Heart left ventricle (tissue), 16 donors: ENCODE results near the gene TAC3. TPM values are rescaled to one million over a fixed set of nuclear protein-coding genes. Genes with fewer than 3 reads are reported as not detected.

Experiments
- ATAC-seq, 4 donors: fragments of 200-7000 bp; cut with Tn5 transposase; one replicate each; pipeline ENCODE4 v1.9.1; 2020 to 2022; ENCODE audit warnings: moderate library complexity in 4 of 4, mild to moderate bottlenecking in 3 of 4, moderate number of reproducible peaks in 1 of 4
- DNase-seq, 5 donors: peaks; one replicate each; pipeline ENCODE4 v3.0.0-alpha.2; 2020
- H3K27ac ChIP-seq, 12 donors: fragments of 200-600 bp; sonication (generic) in 4 of 12; one replicate each; pipeline versions ENCODE4 v1.5.0 to v1.8.0; 2016 to 2022; ENCODE audit warnings: mild to moderate bottlenecking in 2 of 12
- H3K27me3 ChIP-seq, 9 donors: fragments of 200-600 bp; sonication (generic) in 2 of 9; one replicate each; pipeline versions ENCODE4 v1.5.1 to v1.8.0; 2016 to 2022; ENCODE audit warnings: mild to moderate bottlenecking in 3 of 9
- H3K36me3 ChIP-seq, 9 donors: fragments of 200-600 bp; sonication (generic) in 2 of 9; one replicate each; pipeline versions ENCODE4 v1.5.0 to v1.8.0; 2018 to 2022; ENCODE audit warnings: mild to moderate bottlenecking in 2 of 9
- H3K4me1 ChIP-seq, 12 donors: fragments of 200-600 bp; sonication (generic) in 4 of 12; one replicate each; pipeline versions ENCODE4 v1.5.0 to v1.8.0; 2016 to 2022; ENCODE audit warnings: mild to moderate bottlenecking in 3 of 12
- H3K4me3 ChIP-seq, 12 donors: fragments of 200-600 bp; sonication (generic) in 4 of 12; one replicate each; pipeline versions ENCODE4 v1.5.0 to v1.8.0; 2017 to 2022; ENCODE audit warnings: mild to moderate bottlenecking in 9 of 12, moderate library complexity in 4 of 12
- H3K9me3 ChIP-seq, 12 donors: fragments of 200-600 bp; sonication (generic) in 4 of 12; one replicate each; pipeline versions ENCODE4 v1.5.0 to v1.8.0; 2016 to 2022; ENCODE audit warnings: mild to moderate bottlenecking in 1 of 12
- POLR2A ChIP-seq, 2 donors: fragments of 450-650 bp; IDR thresholded peaks; one replicate each; pipeline ENCODE4 v1.6.1; 2017; ENCODE audit warnings: antibody characterized with exemption in 2 of 2, mild to moderate bottlenecking in 2 of 2, moderate library complexity in 2 of 2
- WGBS, 4 donors: extraction: QIAGEN DNeasy Blood & Tissue Kit in 2 of 4; methylation state at CpG; one replicate each; pipeline versions ENCODE4 v1.1.5 to v1.1.7; 2013 to 2018; 5-methylcytosine and 5-hydroxymethylcytosine counted together
- intact Hi-C, 10 donors: fragments of 100-400 bp; cut with DNase I; formaldehyde crosslinking; loops; one replicate each; pipeline versions ENCODE4 v1.11.1 to v1.14.2; 2022
- polyA plus RNA-seq, 2 donors: library from polyadenylated mRNA; stranded (reverse); fragments of 200-250 nt; gene quantifications; one replicate each; pipeline ENCODE4 v1.2.3, GENCODE V29; 2013
- total RNA-seq, 9 donors: library from RNA; depleted of rRNA in 2 of 9; stranded (reverse); fragments of >200 nt in 2 of 9; fragmentation: NEBNext Ultra II Directional in 3 of 9; extraction: Animal tissue kit (Norgen Biotek cat#: 25700) in 3 of 9; gene quantifications; one replicate each; pipeline versions ENCODE4 v1.1.0 to v1.2.4, GENCODE V29; 2016 to 2023
- TF ChIP-seq, protein P1 (sequence below), 12 donors: fragments of 200-600 bp; sonication (generic) in 4 of 12; IDR thresholded peaks; one replicate each; pipeline versions ENCODE4 v1.5.0 to v1.8.0; 2018 to 2022; ENCODE audit warnings: antibody characterized with exemption in 12 of 12, mild to moderate bottlenecking in 5 of 12
- donor health status: ischemic (EF 13 %, LVEDD 7.1; RV severe dilation, severe dysfunction).
- donor health status: healthy with polysubstance abuse.
- donor health status: DM: no; HTN: yes; CAD: no.
- donor health status: DM: no; HTN: no; CAD: no.
- donor health status: ischemic (EF 25% LVEDD 6.9; RV normal size, moderate dysfunction).
- donor health status: ischemic (EF 25% LVEDD 5.7; RV mildly dilated, moderate dysfunction).
- donor health status: healthy.
- donor health status: DM: yes; HTN: yes; CAD: no.
- donor health status: ischemic (EF 35%, LVEDD 5.7; RV mildly dilated, moderate dysfunction).
- donor health status: nonischemic (EF 11% LVEDD 7.7; RV severe dilation, severe dysfunction).
- donor health status: DM: yes; HTN: yes; CAD: no.
- donor health status: PGD.
- donor health status: ischemic (EF 29% LVEDD 5.4; RV normal size, mild dysfunction).
- donor health status: nonischemic (EF 23%, LVEDD 6.1; RV moderate dilation, normal function).

Gene TAC3
- total and polyA plus RNA-seq, 11 donors, result not detected

DNA sequence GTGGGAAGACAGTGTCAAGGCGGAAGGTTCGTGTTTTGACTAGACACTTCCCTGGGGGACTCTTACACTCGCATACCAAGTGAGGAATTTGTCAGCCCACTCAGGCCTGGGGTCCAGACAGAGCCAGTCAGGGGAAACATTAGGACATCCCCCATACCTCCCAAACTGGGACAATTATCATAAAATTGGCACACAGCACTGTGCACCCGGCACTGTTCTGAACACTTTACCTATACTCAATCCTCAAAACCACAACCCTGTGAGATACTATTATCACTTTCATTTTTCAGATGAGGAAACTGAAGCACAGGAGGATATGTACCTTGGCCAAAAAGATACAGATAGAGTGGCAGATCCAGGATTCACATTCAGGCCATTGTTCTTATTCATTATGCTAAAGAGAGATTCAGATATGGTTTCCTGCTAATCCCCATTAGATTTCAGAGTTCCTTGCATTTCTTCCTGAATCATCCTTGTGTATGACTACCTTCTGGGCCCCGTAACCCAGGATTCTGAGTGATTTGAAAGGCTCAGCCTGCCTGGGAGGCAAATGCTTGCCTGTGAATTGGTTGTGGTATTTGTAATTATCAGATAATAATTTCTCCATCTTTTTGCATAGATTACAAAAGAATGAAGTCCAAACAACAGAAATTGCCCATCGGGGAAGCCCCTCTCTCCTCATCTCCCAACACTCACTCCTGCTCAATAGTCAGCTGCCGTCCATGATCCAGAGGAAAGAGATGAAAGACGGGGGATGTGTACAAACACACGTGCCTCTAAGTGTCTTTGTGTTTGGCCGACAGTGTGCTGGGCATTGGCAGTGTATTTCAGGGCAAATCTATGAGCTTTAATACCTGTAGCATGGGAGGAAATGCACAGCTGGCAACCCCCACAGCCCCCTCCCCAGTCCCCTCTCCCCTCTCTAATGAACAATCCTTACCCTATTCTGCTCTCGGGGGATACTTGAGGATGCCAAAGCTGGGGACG, 4.6 kb downstream of the TAC3 start:
- intact Hi-C loops, result loop anchor here in 1 of 10 donors (5.0 kb wide), 1 partner anchor 46 kb away; no protein-coding TSS in a partner anchor
- 58 to 60% (median 60%) methylated on average over 12 of the region's 12 CpGs for WGBS, 4 donors
- H3K27ac ChIP-seq, result no peak overlapping the region
- DNase-seq (no peak), ATAC-seq (no peak)
- H3K4me1 ChIP-seq, result peaks cover 0 to 11% (median 3%) of the 10 kb centered on the region in 12 donors
- no peaks in the 10 kb centered on the region for H3K9me3 ChIP-seq
- TF ChIP-seq POLR2A (IDR thresholded peaks at IDR 0.05), result no peak
- TF ChIP-seq, protein P1, sequence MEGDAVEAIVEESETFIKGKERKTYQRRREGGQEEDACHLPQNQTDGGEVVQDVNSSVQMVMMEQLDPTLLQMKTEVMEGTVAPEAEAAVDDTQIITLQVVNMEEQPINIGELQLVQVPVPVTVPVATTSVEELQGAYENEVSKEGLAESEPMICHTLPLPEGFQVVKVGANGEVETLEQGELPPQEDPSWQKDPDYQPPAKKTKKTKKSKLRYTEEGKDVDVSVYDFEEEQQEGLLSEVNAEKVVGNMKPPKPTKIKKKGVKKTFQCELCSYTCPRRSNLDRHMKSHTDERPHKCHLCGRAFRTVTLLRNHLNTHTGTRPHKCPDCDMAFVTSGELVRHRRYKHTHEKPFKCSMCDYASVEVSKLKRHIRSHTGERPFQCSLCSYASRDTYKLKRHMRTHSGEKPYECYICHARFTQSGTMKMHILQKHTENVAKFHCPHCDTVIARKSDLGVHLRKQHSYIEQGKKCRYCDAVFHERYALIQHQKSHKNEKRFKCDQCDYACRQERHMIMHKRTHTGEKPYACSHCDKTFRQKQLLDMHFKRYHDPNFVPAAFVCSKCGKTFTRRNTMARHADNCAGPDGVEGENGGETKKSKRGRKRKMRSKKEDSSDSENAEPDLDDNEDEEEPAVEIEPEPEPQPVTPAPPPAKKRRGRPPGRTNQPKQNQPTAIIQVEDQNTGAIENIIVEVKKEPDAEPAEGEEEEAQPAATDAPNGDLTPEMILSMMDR (IDR thresholded peaks at IDR 0.05), result no peak
- no peak overlapping the region for H3K4me3 ChIP-seq
- H3K27me3 ChIP-seq, result peaks cover 0 to 29% (median 6%) of the 10 kb centered on the region in 9 donors
- no peaks in the 10 kb centered on the region for H3K36me3 ChIP-seq

DNA sequence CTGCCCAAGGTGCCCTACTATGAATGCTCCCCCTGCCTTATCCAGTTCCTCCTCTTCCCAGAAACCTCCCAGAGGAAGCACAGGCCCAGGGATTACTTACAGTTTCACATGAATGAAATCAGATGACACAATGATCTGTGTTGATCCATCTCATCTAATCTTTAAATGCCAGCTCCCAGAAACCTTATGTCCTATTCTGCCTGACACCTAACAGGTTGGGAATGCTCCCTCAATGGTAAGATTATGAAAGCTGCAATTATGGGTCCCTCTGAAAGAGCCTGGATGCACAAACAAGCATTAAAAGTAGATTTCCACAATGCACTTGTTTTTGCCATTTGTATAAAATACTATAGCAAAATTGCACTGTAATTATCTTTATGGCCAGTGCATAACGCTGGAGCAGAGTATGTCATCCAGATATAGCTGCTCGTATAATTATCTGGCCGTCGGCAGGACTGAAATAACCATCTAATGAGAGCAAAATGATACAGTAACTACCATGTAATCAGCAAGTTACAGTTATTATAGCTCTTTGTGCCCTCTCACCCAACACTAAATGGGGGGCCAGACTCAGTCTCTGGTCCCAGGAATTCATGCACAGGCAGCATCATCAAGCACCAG, 5.6 kb downstream of the TAC3 start:
- intact Hi-C loops, result loop anchor here in 1 of 10 donors (5.0 kb wide), 1 partner anchor 47 kb away; no protein-coding TSS in a partner anchor
- Histone ChIP-seq H3K27me3 (peaks cover 0 to 24% (median 0%) of the 10 kb centered on the region in 9 donors), H3K4me3 (no peak overlapping the region), H3K4me1 (peaks cover 0 to 15% (median 5%) of the 10 kb centered on the region in 12 donors), H3K36me3 (no peaks in the 10 kb centered on the region), H3K27ac (no peak overlapping the region), H3K9me3 (no peaks in the 10 kb centered on the region)
- ATAC-seq (no peak), DNase-seq (no peak)
- WGBS, 4 donors, result 66 to 89% (median 76%) methylated on average over 4 of the region's 4 CpGs
- TF ChIP-seq POLR2A (IDR thresholded peaks at IDR 0.05), result no peak
- TF ChIP-seq, protein P1 (IDR thresholded peaks at IDR 0.05), result no peak

DNA sequence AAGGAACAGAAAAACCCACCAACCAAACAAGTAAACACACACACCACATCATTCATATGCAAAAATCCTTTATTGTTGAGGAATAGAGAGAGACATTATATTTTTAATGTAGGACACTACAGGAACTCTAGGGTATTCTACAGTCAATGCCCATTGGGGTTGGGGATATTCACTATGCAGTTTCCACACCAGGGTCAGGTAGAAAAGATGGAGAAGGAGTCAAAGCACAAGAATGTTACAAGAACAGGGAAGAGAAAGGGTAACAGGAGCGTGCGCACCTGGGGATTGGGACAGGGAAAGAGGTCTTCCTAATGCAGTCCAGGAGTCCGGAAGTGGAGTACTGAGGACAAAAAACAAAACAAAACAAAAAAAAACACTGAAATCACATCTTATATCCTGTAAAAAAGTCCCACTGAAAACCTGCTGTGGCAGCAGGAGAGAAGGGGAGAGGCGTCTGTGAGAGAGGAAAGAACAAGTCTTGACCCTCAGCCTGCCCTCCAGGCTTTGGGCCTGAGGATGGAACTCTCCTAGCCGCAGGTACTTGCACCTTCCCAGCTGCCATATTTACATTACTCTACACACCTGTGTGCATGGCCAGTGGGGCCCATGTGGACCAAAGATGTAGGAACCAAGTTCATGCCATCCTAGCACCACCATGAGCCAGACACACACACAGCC, 6.2 kb downstream of the TAC3 start:
- intact Hi-C loops, result loop anchor here in 8 of 10 donors (2.0 to 10.0 kb wide), 8 partner anchors 47 to 253 kb away; partner anchors contain the start of gene STAT6 (in 5 of the 8)
- no peaks in the 10 kb centered on the region for H3K9me3 ChIP-seq
- H3K27me3 ChIP-seq, result peaks cover 0 to 20% (median 0%) of the 10 kb centered on the region in 9 donors
- DNase-seq (no peak), ATAC-seq (no peak)
- no peak overlapping the region for H3K27ac ChIP-seq
- no peak for TF ChIP-seq POLR2A (IDR thresholded peaks at IDR 0.05)
- TF ChIP-seq, protein P1 (IDR thresholded peaks at IDR 0.05), result no peak
- H3K4me3 ChIP-seq, result no peak overlapping the region
- H3K4me1 ChIP-seq, result peaks cover 0 to 21% (median 11%) of the 10 kb centered on the region in 12 donors
- 85 to 91% (median 87%) methylated on average over 5 of the region's 5 CpGs for WGBS, 4 donors
- H3K36me3 ChIP-seq, result no peaks in the 10 kb centered on the region
